Vagina (tissue), 2 donors: Measurements from ENCODE around the gene PTGS1.

Experiments used
- CTCF ChIP-seq, 3 experiments: fragments of 450-650 bp in 2 of 3; fragments of 200-600 bp in 1 of 3; sonication (generic) in 1 of 3; IDR thresholded peaks; one replicate each; pipeline ENCODE4 v1.5.1; 2017 to 2019; ENCODE audit warnings: antibody characterized with exemption in 3 of 3, mild to moderate bottlenecking in 2 of 3, moderate library complexity in 2 of 3
- POLR2A ChIP-seq, 2 donors: fragments of 450-650 bp; IDR thresholded peaks; one replicate each; pipeline ENCODE4 v1.6.1; 2017; ENCODE audit warnings: antibody characterized with exemption in 2 of 2, mild to moderate bottlenecking in 2 of 2, moderate library complexity in 2 of 2
- POLR2AphosphoS5 ChIP-seq, 2 donors: sonication (generic); formaldehyde crosslinking; IDR thresholded peaks; one replicate each; pipeline ENCODE4 v1.9.0; 2017; ENCODE audit warnings: antibody characterized with exemption in 2 of 2, mild to moderate bottlenecking in 2 of 2, low read depth in 1 of 2; ENCODE audit not compliant: insufficient read depth in 1 of 2

- TF ChIP-seq CTCF (IDR thresholded peaks at IDR 0.05) (peak; percentile 94 to 98 (median 96)), POLR2AphosphoS5 (IDR thresholded peaks at IDR 0.05; ENCODE audit: insufficient read depth in 1 of 2, low read depth in 1 of 2) (no peak), POLR2A (IDR thresholded peaks at IDR 0.05) (no peak)
These were observed 20.1 kb upstream of the PTGS1 start for GRCh38 chr9:122350577-122351355.
